ENCODE data around the gene FYN.

- TF ChIP-seq CTCF (IDR thresholded peaks at IDR 0.05): no peak
- no peak for TF ChIP-seq MAFK (IDR thresholded peaks at IDR 0.05; ENCODE audit: partially characterized antibody)
- no peak for TF ChIP-seq POLR2AphosphoS2 (conservative IDR thresholded peaks at IDR 0.05; ENCODE audit: low read length)
- TF ChIP-seq REST (IDR thresholded peaks at IDR 0.05): no peak
- no peak for TF ChIP-seq BCL3 (IDR thresholded peaks at IDR 0.05)
- TF ChIP-seq CBX8 (IDR thresholded peaks at IDR 0.05): no peak
- no peak for TF ChIP-seq MAX (IDR thresholded peaks at IDR 0.05)
These were observed 149.8 kb downstream of the FYN start for GRCh38 chr6:111723412-111723970.
